IMR-90 (cell line): ENCODE measurements around the gene ARHGAP31. TPM values are rescaled to one million over a fixed set of nuclear protein-coding genes. Genes with fewer than 3 reads are reported as not detected.

ENCODE experiments used
- ATAC-seq: fragments of 200-7000 bp; cut with Tn5 transposase; 2 replicates; pipeline ENCODE4 v1.9.1; 2020; ENCODE audit warnings: low read depth, mild to moderate bottlenecking, moderate library complexity
- BruUV-seq: library from RNA; stranded (reverse); fragments of 400-500 nt; replicated peaks from 2 replicates; lab custom pipeline; 2021; lab: Mats Ljungman, UMichigan
- CTCF ChIA-PET: fragments of 300-600 bp; formaldehyde crosslinking; extraction: SDS; loops from one replicate; lab custom pipeline; 2021; ENCODE audit warnings: antibody characterized with exemption; lab: Yijun Ruan, JAX
- POLR2A ChIA-PET: fragments of 300-600 bp; sonication (Branson Sonifier 250); formaldehyde crosslinking; loops from one replicate; lab custom pipeline; 2022; ENCODE audit warnings: antibody characterized with exemption; ENCODE audit not compliant: unreplicated experiment; lab: Charles Lee
- DNase-seq: peaks from one replicate; pipeline ENCODE4 v3.0.0; 2013
- H2AFZ ChIP-seq: replicated peaks from 2 replicates; pipeline ENCODE3; 2013; ENCODE audit warnings: low read length, mild to moderate bottlenecking; ENCODE audit not compliant: poor library complexity
- H2AK5ac ChIP-seq: 2 replicates; pipeline ENCODE4 v1.6.1; 2013; ENCODE audit warnings: low read depth, low read length, inconsistent platforms
- H2AK9ac ChIP-seq: replicated peaks from 2 replicates; pipeline ENCODE3; 2013; ENCODE audit warnings: mild to moderate bottlenecking, low read depth, low read length, moderate library complexity; ENCODE audit not compliant: poor library complexity
- H2BK120ac ChIP-seq: 2 replicates; pipeline ENCODE4 v1.6.1; 2013; ENCODE audit warnings: low read depth, low read length, inconsistent platforms
- H2BK15ac ChIP-seq: 3 replicates; pipeline ENCODE4 v1.6.1; 2013; ENCODE audit warnings: low read depth, low read length, inconsistent platforms
- H2BK20ac ChIP-seq: 2 replicates; pipeline ENCODE4 v1.6.1; 2013; ENCODE audit warnings: low read depth, mild to moderate bottlenecking, inconsistent platforms, low read length, moderate library complexity
- H2BK5ac ChIP-seq: 2 replicates; pipeline ENCODE4 v1.6.1; 2013; ENCODE audit warnings: mild to moderate bottlenecking, low read depth, low read length, inconsistent platforms; ENCODE audit not compliant: poor library complexity, severe bottlenecking
- H3K14ac ChIP-seq: replicated peaks from 2 replicates; pipeline ENCODE4 v1.6.1; 2013; ENCODE audit warnings: low read depth, low read length, inconsistent platforms
- H3K18ac ChIP-seq: 2 replicates; pipeline ENCODE4 v1.6.1; 2013; ENCODE audit warnings: low read depth, low read length, control low read depth
- H3K23ac ChIP-seq: 2 replicates; pipeline ENCODE4 v1.6.1; 2013; ENCODE audit warnings: low read depth, low read length, inconsistent platforms
- H3K27ac ChIP-seq: 2 replicates; pipeline ENCODE4 v1.5.1; 2013; ENCODE audit warnings: mild to moderate bottlenecking, control low read depth, low read length; ENCODE audit not compliant: insufficient read depth
- H3K27me3 ChIP-seq: 2 replicates; pipeline ENCODE4 v1.6.1; 2013; ENCODE audit warnings: low read length; ENCODE audit not compliant: control insufficient read depth, insufficient read depth
- H3K36me3 ChIP-seq: 2 replicates; pipeline ENCODE4 v1.6.1; 2013; ENCODE audit warnings: low read length, mixed read lengths; ENCODE audit not compliant: control insufficient read depth, insufficient read depth
- H3K4ac ChIP-seq: 2 replicates; pipeline ENCODE4 v1.6.1; 2013; ENCODE audit warnings: low read depth, low read length, inconsistent platforms
- H3K4me1 ChIP-seq: 2 replicates; pipeline ENCODE4 v1.6.1; 2013; ENCODE audit warnings: low read length, mixed read lengths; ENCODE audit not compliant: control insufficient read depth, insufficient read depth
- H3K4me2 ChIP-seq: 2 replicates; pipeline ENCODE4 v1.6.1; 2013; ENCODE audit warnings: low read depth, mild to moderate bottlenecking, control low read depth, low read length, moderate library complexity
- H3K4me3 ChIP-seq: 2 replicates; pipeline ENCODE4 v1.5.1; 2013; ENCODE audit warnings: low read depth, mild to moderate bottlenecking, control low read depth, low read length, moderate library complexity; ENCODE audit not compliant: insufficient read depth
- H3K56ac ChIP-seq: 2 replicates; pipeline ENCODE4 v1.6.1; 2013; ENCODE audit warnings: low read length, inconsistent platforms; ENCODE audit not compliant: insufficient read depth; ENCODE audit errors: extremely low read depth
- H3K79me1 ChIP-seq, 2 experiments: 2 replicates each; pipeline ENCODE4 v1.6.1; 2013; ENCODE audit warnings: low read length in 2 of 2, inconsistent platforms in 1 of 2, low read depth in 1 of 2
- H3K9ac ChIP-seq: 2 replicates; pipeline ENCODE4 v1.6.1; 2013; ENCODE audit warnings: low read depth, low read length, control low read depth
- H3K9me1 ChIP-seq: 2 replicates; pipeline ENCODE4 v1.6.1; 2013; ENCODE audit warnings: low read length, inconsistent platforms; ENCODE audit not compliant: insufficient read depth
- H3K9me3 ChIP-seq: 2 replicates; pipeline ENCODE4 v1.6.1; 2013; ENCODE audit warnings: low read length; ENCODE audit not compliant: control insufficient read depth, insufficient read depth
- H4K20me1 ChIP-seq: 2 replicates; pipeline ENCODE4 v1.6.1; 2013; ENCODE audit warnings: low read length, inconsistent platforms; ENCODE audit not compliant: insufficient read depth
- H4K5ac ChIP-seq: 2 replicates; pipeline ENCODE4 v1.6.1; 2013; ENCODE audit warnings: mild to moderate bottlenecking, low read depth, low read length, control low read depth
- H4K8ac ChIP-seq, 2 experiments: 2 replicates each; pipeline ENCODE4 v1.6.1; 2013; ENCODE audit warnings: low read depth in 2 of 2, low read length in 2 of 2, control low read depth in 1 of 2, inconsistent platforms in 1 of 2
- H4K91ac ChIP-seq: 2 replicates; pipeline ENCODE4 v1.6.1; 2013; ENCODE audit warnings: low read depth, low read length, inconsistent platforms; ENCODE audit not compliant: insufficient read depth
- BHLHE40 ChIP-seq: fragments of 150-350 bp; IDR thresholded peaks from 2 replicates; pipeline ENCODE4 v1.6.1; 2016; ENCODE audit warnings: mild to moderate bottlenecking, low read depth, low read length
- CEBPB ChIP-seq: IDR thresholded peaks from 2 replicates; pipeline ENCODE4 v1.6.1; 2012; ENCODE audit warnings: low read depth, low read length, improper control_type of control experiment
- CHD1 ChIP-seq: IDR thresholded peaks from 2 replicates; pipeline ENCODE4 v1.6.1; 2012; ENCODE audit warnings: low read depth, low read length, improper control_type of control experiment
- FOS ChIP-seq: fragments of 150-350 bp; IDR thresholded peaks from 2 replicates; pipeline ENCODE4 v1.6.1; 2016; ENCODE audit warnings: low read depth, low read length
- MAFK ChIP-seq: IDR thresholded peaks from 2 replicates; pipeline ENCODE4 v1.6.1; 2012; ENCODE audit warnings: low read depth, low read length, improper control_type of control experiment
- MAZ ChIP-seq: IDR thresholded peaks from 2 replicates; pipeline ENCODE4 v1.6.1; 2012; ENCODE audit warnings: low read depth, mild to moderate bottlenecking, low read length, improper control_type of control experiment, moderate library complexity, borderline replicate concordance
- MXI1 ChIP-seq: IDR thresholded peaks from 2 replicates; pipeline ENCODE4 v1.6.1; 2012; ENCODE audit warnings: low read depth, mild to moderate bottlenecking, low read length, moderate library complexity, borderline replicate concordance
- NFE2L2 ChIP-seq: fragments of 150-350 bp; IDR thresholded peaks from 2 replicates; pipeline ENCODE4 v1.6.1; 2016; ENCODE audit warnings: low read depth, mild to moderate bottlenecking, low read length
- POLR2A ChIP-seq: IDR thresholded peaks from 2 replicates; pipeline ENCODE4 v1.6.1; 2012; ENCODE audit warnings: mild to moderate bottlenecking, low read depth, low read length
- RAD21 ChIP-seq: IDR thresholded peaks from 2 replicates; pipeline ENCODE4 v1.6.1; 2012; ENCODE audit warnings: low read length, improper control_type of control experiment
- RCOR1 ChIP-seq: IDR thresholded peaks from 2 replicates; pipeline ENCODE4 v1.6.1; 2012; ENCODE audit warnings: mild to moderate bottlenecking, low read length, improper control_type of control experiment; ENCODE audit not compliant: insufficient replicate concordance
- RFX5 ChIP-seq: IDR thresholded peaks from 2 replicates; pipeline ENCODE4 v1.8.0; 2012; ENCODE audit warnings: low read depth, mild to moderate bottlenecking, low read length, moderate library complexity
- SMC3 ChIP-seq: fragments of 150-350 bp; IDR thresholded peaks from 2 replicates; pipeline ENCODE4 v1.6.1; 2016; ENCODE audit warnings: low read depth, mild to moderate bottlenecking, antibody characterized with exemption, low read length, moderate library complexity
- WGBS, 2 experiments: methylation state at CpG; one replicate each; pipeline versions ENCODE4 v1.1.5 to v1.1.7; 2013; ENCODE audit warnings: missing lambda C conversion rate in 2 of 2; ENCODE audit not compliant: insufficient read length in 1 of 2; ENCODE audit errors: extremely low coverage in 2 of 2; 5-methylcytosine and 5-hydroxymethylcytosine counted together
- dilution Hi-C: fragments of 300-500 bp; cut with HindIII; formaldehyde crosslinking; loops from one replicate; pipeline ENCODE4 v1.14.3; 2018; ENCODE audit warnings: low sequenced_read_pairs; ENCODE audit not compliant: unreplicated experiment
- in situ Hi-C: fragments of 300-500 bp; cut with MboI; formaldehyde crosslinking; loops from 3 replicates; pipeline ENCODE4 v1.14.3; 2019; ENCODE audit warnings: low sequenced_read_pairs, inconsistent platforms, mixed read lengths
- intact Hi-C: fragments of 100-400 bp; cut with micrococcal nuclease; formaldehyde crosslinking; loops from 2 replicates; pipeline ENCODE4 v1.10.0; 2022
- polyA plus RNA-seq, 3 experiments: library from polyadenylated mRNA; depleted of rRNA; stranded (reverse); fragments of >200 nt; gene quantifications; 2 replicates each; pipeline ENCODE4 v1.2.3, GENCODE V29; 2012; ENCODE audit warnings: low replicate concordance in 1 of 3
- total RNA-seq: library from RNA; depleted of rRNA; stranded (reverse); fragments of >200 nt; gene quantifications from 2 replicates; pipeline ENCODE4 v1.2.3, GENCODE V29; 2012
- TF ChIP-seq, protein P1 (sequence below): fragments of 150-350 bp; IDR thresholded peaks from 2 replicates; pipeline ENCODE4 v1.6.1; 2016; ENCODE audit warnings: low read depth, mild to moderate bottlenecking, low read length, moderate library complexity, borderline replicate concordance
- TF ChIP-seq, protein P2 (sequence below): conservative IDR thresholded peaks from 2 replicates; pipeline ENCODE4 v1.5.1; 2012; ENCODE audit warnings: mild to moderate bottlenecking, low read depth, low read length, improper control_type of control experiment
- TF ChIP-seq, protein P3 (sequence below): fragments of 150-350 bp; IDR thresholded peaks from 2 replicates; pipeline ENCODE4 v1.6.1; 2017; ENCODE audit warnings: mild to moderate bottlenecking, antibody characterized with exemption, low read length, low read depth

Gene ARHGAP31
- total and polyA plus RNA-seq, 2 of the 4 experiments (the other 2 are of a cell fraction): 6.6 to 7.7 TPM

DNA sequence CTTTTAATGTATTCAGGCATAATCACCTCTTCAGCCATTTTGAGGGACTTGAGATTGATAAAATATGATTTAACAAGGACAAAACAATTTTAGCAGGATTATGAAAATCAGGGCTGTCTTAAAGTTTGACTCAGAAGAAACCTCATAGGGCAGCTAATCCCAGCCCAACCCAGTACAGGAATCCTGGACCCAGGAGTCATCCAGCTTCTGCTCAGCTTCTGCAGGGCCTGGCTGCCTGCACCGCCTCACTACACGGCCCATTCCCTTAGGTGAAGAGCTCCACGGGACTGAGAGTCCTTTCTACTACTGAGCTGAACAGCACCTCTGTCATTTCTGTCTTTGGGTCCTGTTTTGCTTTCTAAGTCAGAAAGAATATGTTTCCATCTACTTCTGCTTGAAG is 37.5 kb downstream of the ARHGAP31 start:
- no peak overlapping the region for H3K4me2 ChIP-seq
- H4K20me1 ChIP-seq: no peaks in the 10 kb centered on the region
- H3K18ac ChIP-seq: no peak overlapping the region
- no peak overlapping the region for H4K91ac ChIP-seq
- peaks cover 13% of the 10 kb centered on the region; the same call in 1 of the 2 replicates for H3K9me1 ChIP-seq
- H3K23ac ChIP-seq: no peak overlapping the region
- no peak overlapping the region for H2BK15ac ChIP-seq
- no peaks in the 10 kb centered on the region for H3K36me3 ChIP-seq
- no CpG with 5 or more reads among the region's 3 CpGs for WGBS, 2 experiments
- H3K9ac ChIP-seq: no peak overlapping the region
- no peak overlapping the region for H3K4ac ChIP-seq
- H2BK5ac ChIP-seq: no peak overlapping the region
- no TSS peak for BruUV-seq
- H2BK120ac ChIP-seq: no peak overlapping the region
- no peak overlapping the region for H3K56ac ChIP-seq
- H2AFZ ChIP-seq: no peak overlapping the region
- H3K9me3 ChIP-seq: no peaks in the 10 kb centered on the region
- ChIA-PET POLR2A (no interaction called here), CTCF (interaction anchor here (2.0 kb wide), 1 partner anchor 15 kb away, joined by 7 read pairs; no protein-coding TSS in a partner anchor)
- H3K14ac ChIP-seq: no peak overlapping the region
- H3K4me3 ChIP-seq: no peak overlapping the region
- no peak overlapping the region for H3K27ac ChIP-seq
- TF ChIP-seq SMC3 (no peak), MXI1 (no peak), CHD1 (no peak), POLR2A (no peak), MAZ (no peak), MAFK (no peak), FOS (no peak), BHLHE40 (no peak), RAD21 (no peak), RFX5 (no peak), RCOR1 (no peak), CEBPB (no peak), NFE2L2 (no peak)
- TF ChIP-seq, protein P1, sequence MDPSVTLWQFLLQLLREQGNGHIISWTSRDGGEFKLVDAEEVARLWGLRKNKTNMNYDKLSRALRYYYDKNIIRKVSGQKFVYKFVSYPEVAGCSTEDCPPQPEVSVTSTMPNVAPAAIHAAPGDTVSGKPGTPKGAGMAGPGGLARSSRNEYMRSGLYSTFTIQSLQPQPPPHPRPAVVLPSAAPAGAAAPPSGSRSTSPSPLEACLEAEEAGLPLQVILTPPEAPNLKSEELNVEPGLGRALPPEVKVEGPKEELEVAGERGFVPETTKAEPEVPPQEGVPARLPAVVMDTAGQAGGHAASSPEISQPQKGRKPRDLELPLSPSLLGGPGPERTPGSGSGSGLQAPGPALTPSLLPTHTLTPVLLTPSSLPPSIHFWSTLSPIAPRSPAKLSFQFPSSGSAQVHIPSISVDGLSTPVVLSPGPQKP: no peak
- TF ChIP-seq, protein P2, sequence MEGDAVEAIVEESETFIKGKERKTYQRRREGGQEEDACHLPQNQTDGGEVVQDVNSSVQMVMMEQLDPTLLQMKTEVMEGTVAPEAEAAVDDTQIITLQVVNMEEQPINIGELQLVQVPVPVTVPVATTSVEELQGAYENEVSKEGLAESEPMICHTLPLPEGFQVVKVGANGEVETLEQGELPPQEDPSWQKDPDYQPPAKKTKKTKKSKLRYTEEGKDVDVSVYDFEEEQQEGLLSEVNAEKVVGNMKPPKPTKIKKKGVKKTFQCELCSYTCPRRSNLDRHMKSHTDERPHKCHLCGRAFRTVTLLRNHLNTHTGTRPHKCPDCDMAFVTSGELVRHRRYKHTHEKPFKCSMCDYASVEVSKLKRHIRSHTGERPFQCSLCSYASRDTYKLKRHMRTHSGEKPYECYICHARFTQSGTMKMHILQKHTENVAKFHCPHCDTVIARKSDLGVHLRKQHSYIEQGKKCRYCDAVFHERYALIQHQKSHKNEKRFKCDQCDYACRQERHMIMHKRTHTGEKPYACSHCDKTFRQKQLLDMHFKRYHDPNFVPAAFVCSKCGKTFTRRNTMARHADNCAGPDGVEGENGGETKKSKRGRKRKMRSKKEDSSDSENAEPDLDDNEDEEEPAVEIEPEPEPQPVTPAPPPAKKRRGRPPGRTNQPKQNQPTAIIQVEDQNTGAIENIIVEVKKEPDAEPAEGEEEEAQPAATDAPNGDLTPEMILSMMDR: no peak
- TF ChIP-seq, protein P3, sequence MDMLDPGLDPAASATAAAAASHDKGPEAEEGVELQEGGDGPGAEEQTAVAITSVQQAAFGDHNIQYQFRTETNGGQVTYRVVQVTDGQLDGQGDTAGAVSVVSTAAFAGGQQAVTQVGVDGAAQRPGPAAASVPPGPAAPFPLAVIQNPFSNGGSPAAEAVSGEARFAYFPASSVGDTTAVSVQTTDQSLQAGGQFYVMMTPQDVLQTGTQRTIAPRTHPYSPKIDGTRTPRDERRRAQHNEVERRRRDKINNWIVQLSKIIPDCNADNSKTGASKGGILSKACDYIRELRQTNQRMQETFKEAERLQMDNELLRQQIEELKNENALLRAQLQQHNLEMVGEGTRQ: no peak
- H4K8ac ChIP-seq: no peak overlapping the region
- H3K4me1 ChIP-seq: peaks cover 10% of the 10 kb centered on the region
- DNase-seq (peak; percentile 58), ATAC-seq (peak; percentile 76)
- H2BK20ac ChIP-seq: no peak overlapping the region
- H4K5ac ChIP-seq: no peak overlapping the region
- no peak overlapping the region for H2AK5ac ChIP-seq
- H3K27me3 ChIP-seq: no peaks in the 10 kb centered on the region
- peaks cover 3 to 31% of the 10 kb centered on the region in 2 experiments; a peak in 3 of 4 replicates for H3K79me1 ChIP-seq
- dilution Hi-C loops (no loop called here), in situ Hi-C loops (no loop called here), intact Hi-C loops (no loop called here)
- H2AK9ac ChIP-seq: no peak overlapping the region
